MCF 10A (cell line): Measurements from ENCODE around the gene IKBKE. TPM values are rescaled to one million over a fixed set of nuclear protein-coding genes. Genes with fewer than 3 reads are reported as not detected.

ENCODE experiments used
- BruUV-seq: library from RNA; stranded (reverse); fragments of 400-500 nt; replicated peaks from 2 replicates; lab custom pipeline; 2021; lab: Mats Ljungman, UMichigan
- CTCF ChIA-PET: fragments of 300-600 bp; sonication (Branson Sonifier 250); formaldehyde crosslinking; extraction: SDS; loops from one replicate; lab custom pipeline; 2021; ENCODE audit warnings: antibody characterized with exemption, inconsistent platforms; lab: Yijun Ruan, JAX
- POLR2A ChIA-PET: fragments of 300-600, 350-650 bp; sonication (Branson Sonifier 250); formaldehyde crosslinking; extraction: SDS; loops from one replicate; lab custom pipeline; 2020; ENCODE audit warnings: antibody characterized with exemption, inconsistent platforms; lab: Yijun Ruan, JAX
- DNase-seq: peaks from one replicate; pipeline ENCODE4 v3.0.0-alpha.2; 2018; ENCODE audit not compliant: unreplicated experiment
- H3K27ac Mint-ChIP-seq: one replicate; pipeline ENCODE4 v1.8.0; 2022; ENCODE audit warnings: mild to moderate bottlenecking, low read depth, mixed read lengths; ENCODE audit not compliant: unreplicated experiment
- H3K27me3 Mint-ChIP-seq: one replicate; pipeline ENCODE4 v1.8.0; 2022; ENCODE audit warnings: mixed read lengths; ENCODE audit not compliant: insufficient read depth, unreplicated experiment
- H3K36me3 Mint-ChIP-seq: one replicate; pipeline ENCODE4 v1.8.0; 2022; ENCODE audit warnings: mild to moderate bottlenecking, moderate library complexity, mixed read lengths; ENCODE audit not compliant: insufficient read depth, unreplicated experiment
- H3K4me1 Mint-ChIP-seq: one replicate; pipeline ENCODE4 v1.8.0; 2022; ENCODE audit warnings: mixed read lengths; ENCODE audit not compliant: insufficient read depth, unreplicated experiment
- H3K4me3 Mint-ChIP-seq: one replicate; pipeline ENCODE4 v1.8.0; 2022; ENCODE audit warnings: mild to moderate bottlenecking, moderate library complexity, mixed read lengths; ENCODE audit not compliant: unreplicated experiment
- H3K9me3 Mint-ChIP-seq: one replicate; pipeline ENCODE4 v1.8.0; 2022; ENCODE audit warnings: mixed read lengths; ENCODE audit not compliant: unreplicated experiment
- intact Hi-C: fragments of 100-400 bp; cut with micrococcal nuclease; formaldehyde crosslinking; loops from 2 replicates; pipeline ENCODE4 v1.14.1; 2022
- microRNA-seq: library from miRNA; unstranded; fragments of <30 nt; microRNA quantifications from one replicate; pipeline ENCODE4 v1.2.0, GENCODE V29; 2022
- total RNA-seq: library from RNA; stranded (reverse); gene quantifications from 2 replicates; pipeline ENCODE4 v1.2.3, GENCODE V29; 2022
- TF ChIP-seq, protein P1 (sequence below): fragments of 200-600 bp; IDR thresholded peaks from one replicate; pipeline ENCODE4 v1.8.0; 2022; ENCODE audit warnings: antibody characterized with exemption, mild to moderate bottlenecking; ENCODE audit not compliant: unreplicated experiment

The IKBKE gene
- total RNA-seq, 1 experiment from 2014 or later, result 12.1 TPM

DNA sequence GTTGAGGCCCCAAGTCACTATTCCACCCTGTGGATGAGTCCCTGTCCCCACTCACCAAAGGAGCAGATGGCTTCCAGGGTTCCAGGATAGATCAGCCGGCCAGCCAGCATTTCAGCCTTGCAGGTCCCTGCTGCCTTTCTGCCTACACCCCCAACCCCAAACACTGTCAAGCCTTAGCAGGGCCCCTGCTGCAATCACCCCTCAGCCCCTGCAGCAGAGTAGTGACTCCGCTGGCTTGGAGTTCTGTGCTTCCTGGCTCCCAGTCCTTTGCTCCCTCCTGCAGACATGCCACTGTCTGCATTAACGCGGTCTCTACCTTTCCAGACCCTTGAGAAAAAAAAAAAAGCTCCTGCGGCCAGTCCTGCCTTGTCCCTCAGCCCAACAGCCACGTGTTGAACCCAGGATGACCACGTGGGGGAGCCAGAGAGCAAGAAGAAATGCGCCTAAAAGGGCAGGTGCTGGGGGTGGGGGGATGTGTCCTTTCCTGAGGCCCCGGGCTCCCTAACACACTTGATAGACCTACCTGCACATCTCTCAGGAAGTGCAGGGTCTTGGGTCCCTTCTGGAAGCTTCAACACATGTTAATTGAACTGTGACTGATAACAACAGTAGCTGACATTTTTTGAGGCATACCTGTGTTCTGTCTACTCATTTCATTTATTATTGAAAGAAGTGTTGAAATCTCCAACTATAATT, 74.4 kb downstream of the IKBKE start:
- Mint-ChIP-seq H3K27me3 (no peaks in the 10 kb centered on the region), H3K4me1 (no peaks in the 10 kb centered on the region), H3K27ac (no peak overlapping the region), H3K9me3 (no peaks in the 10 kb centered on the region), H3K4me3 (no peak overlapping the region), H3K36me3 (peaks cover 9% of the 10 kb centered on the region)
- no TSS peak for BruUV-seq
- peak; percentile 89 for DNase-seq
- POLR2A ChIA-PET, result interaction anchor here (0.6 to 1.6 kb wide), 6 partner anchors 12 to 975 kb away, joined by 3 to 11 read pairs (median 4); no protein-coding TSS in a partner anchor
- CTCF ChIA-PET, result interaction anchor here (0.5 to 9.9 kb wide), 55 partner anchors 10 to 1154 kb away, joined by 3 to 281 read pairs (median 5); partner anchors contain the start of genes IKBKE and RASSF5
- TF ChIP-seq, protein P1, sequence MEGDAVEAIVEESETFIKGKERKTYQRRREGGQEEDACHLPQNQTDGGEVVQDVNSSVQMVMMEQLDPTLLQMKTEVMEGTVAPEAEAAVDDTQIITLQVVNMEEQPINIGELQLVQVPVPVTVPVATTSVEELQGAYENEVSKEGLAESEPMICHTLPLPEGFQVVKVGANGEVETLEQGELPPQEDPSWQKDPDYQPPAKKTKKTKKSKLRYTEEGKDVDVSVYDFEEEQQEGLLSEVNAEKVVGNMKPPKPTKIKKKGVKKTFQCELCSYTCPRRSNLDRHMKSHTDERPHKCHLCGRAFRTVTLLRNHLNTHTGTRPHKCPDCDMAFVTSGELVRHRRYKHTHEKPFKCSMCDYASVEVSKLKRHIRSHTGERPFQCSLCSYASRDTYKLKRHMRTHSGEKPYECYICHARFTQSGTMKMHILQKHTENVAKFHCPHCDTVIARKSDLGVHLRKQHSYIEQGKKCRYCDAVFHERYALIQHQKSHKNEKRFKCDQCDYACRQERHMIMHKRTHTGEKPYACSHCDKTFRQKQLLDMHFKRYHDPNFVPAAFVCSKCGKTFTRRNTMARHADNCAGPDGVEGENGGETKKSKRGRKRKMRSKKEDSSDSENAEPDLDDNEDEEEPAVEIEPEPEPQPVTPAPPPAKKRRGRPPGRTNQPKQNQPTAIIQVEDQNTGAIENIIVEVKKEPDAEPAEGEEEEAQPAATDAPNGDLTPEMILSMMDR, result peak; percentile 98
- intact Hi-C loops, result loop anchor here (1.0 to 2.0 kb wide), 3 partner anchors 38 to 120 kb away; no protein-coding TSS in a partner anchor

DNA sequence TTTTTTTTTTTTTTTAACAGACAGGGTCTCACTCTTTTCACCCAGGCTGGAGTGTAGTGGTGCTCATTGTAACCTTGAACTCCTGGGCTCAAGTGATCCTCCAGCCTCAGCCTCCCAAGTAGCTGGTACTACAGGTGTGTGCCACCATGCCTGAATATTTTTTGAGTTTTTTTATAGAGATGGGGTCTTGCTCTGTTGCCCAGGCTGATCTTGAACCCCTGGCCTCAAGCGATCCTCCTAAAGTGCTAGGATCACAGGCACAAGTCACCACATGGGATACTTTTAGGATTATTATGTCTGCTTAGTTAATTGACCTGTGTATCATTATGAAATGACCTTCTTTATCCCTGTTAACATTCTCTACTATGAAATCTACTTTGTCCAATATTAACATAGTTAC, 75.1 kb downstream of the IKBKE start:
- ChIA-PET POLR2A (interaction anchor here (0.6 to 1.6 kb wide), 6 partner anchors 12 to 975 kb away, joined by 3 to 11 read pairs (median 4); no protein-coding TSS in a partner anchor), CTCF (interaction anchor here (0.5 to 9.9 kb wide), 56 partner anchors 11 to 1556 kb away, joined by 3 to 281 read pairs (median 4); partner anchors contain the start of genes IKBKE and RASSF5)
- BruUV-seq, result no TSS peak
- DNase-seq, result no peak
- Mint-ChIP-seq H3K9me3 (no peaks in the 10 kb centered on the region), H3K27me3 (no peaks in the 10 kb centered on the region), H3K27ac (no peak overlapping the region), H3K4me1 (no peaks in the 10 kb centered on the region), H3K36me3 (peaks cover 5% of the 10 kb centered on the region), H3K4me3 (no peak overlapping the region)
- TF ChIP-seq, protein P1, result no peak
- intact Hi-C loops, result loop anchor here (1.0 to 2.0 kb wide), 2 partner anchors 38 to 119 kb away; no protein-coding TSS in a partner anchor

Small RNAs within 50 kb of the gene (microRNA-seq; reads per million reads assigned to microRNA genes)
- gene MIR6769B, result not detected

Other genes starting within 250 kb of the IKBKE start
- gene RASSF5, start 37.1 kb downstream of the IKBKE start, total RNA-seq, result 8.3 and 9.6 TPM in 2 replicates
- gene EIF2D, start 142.0 kb downstream of the IKBKE start, total RNA-seq, result 110 and 116 TPM in 2 replicates
- gene DYRK3, start 165.1 kb downstream of the IKBKE start, total RNA-seq, result 45.4 and 58.5 TPM in 2 replicates
- gene MAPKAPK2, start 214.4 kb downstream of the IKBKE start, total RNA-seq, result 142 and 178 TPM in 2 replicates